ENCODE measurements around the gene PLEKHA6.
"Not testable (repeated sequence)": the region's sequence is repeated elsewhere in the genome, so short reads cannot be mapped to it uniquely, and the experiment has no call there.

Gene PLEKHA6

GRCh38 chr1:204336421-204337035 lies 23.2 kb downstream of the PLEKHA6 start:
- DNase-seq (ENCODE audit: low read depth in 4 of 4, low spot score in 1 of 4) = no peak

- DNase-seq (ENCODE audit: low read depth in 4 of 4, low spot score in 1 of 4) = no peak
Measured at GRCh38 chr1:204335533-204335932, 24.2 kb downstream of the PLEKHA6 start.

GRCh38 chr1:204335085-204335484 lies 24.6 kb downstream of the PLEKHA6 start:
- no peak for DNase-seq (ENCODE audit: low read depth in 4 of 4, low spot score in 1 of 4)

GRCh38 chr1:204334455-204334854 lies 25.3 kb downstream of the PLEKHA6 start:
- no peak for DNase-seq (ENCODE audit: low read depth in 4 of 4, low spot score in 1 of 4)

GRCh38 chr1:204333427-204333826 lies 26.3 kb downstream of the PLEKHA6 start:
- DNase-seq (ENCODE audit: low read depth in 4 of 4, low spot score in 1 of 4) = no peak

- DNase-seq (ENCODE audit: low read depth in 4 of 4, low spot score in 1 of 4) = no peak
Measured at GRCh38 chr1:204331847-204332487, 27.8 kb downstream of the PLEKHA6 start.

GRCh38 chr1:204331275-204331674 lies 28.5 kb downstream of the PLEKHA6 start:
- no peak for DNase-seq (ENCODE audit: low read depth in 4 of 4, low spot score in 1 of 4)

- DNase-seq (ENCODE audit: low read depth in 4 of 4, low spot score in 1 of 4) = not testable (repeated sequence)
Measured at GRCh38 chr1:204327870-204328269, 31.9 kb downstream of the PLEKHA6 start.

GRCh38 chr1:204327359-204327758 lies 32.4 kb downstream of the PLEKHA6 start:
- no peak for DNase-seq (ENCODE audit: low read depth in 4 of 4, low spot score in 1 of 4)

- no peak for DNase-seq (ENCODE audit: low read depth in 4 of 4, low spot score in 1 of 4)
Measured at GRCh38 chr1:204326771-204327300, 32.9 kb downstream of the PLEKHA6 start.

- no peak for DNase-seq (ENCODE audit: low read depth in 4 of 4, low spot score in 1 of 4)
Measured at GRCh38 chr1:204325944-204326343, 33.8 kb downstream of the PLEKHA6 start.

GRCh38 chr1:204323887-204324286 lies 35.8 kb downstream of the PLEKHA6 start:
- peak in 3 of 4 experiments; percentile 10 to 40 (median 10) for DNase-seq (ENCODE audit: low read depth in 4 of 4, low spot score in 1 of 4)

- no peak for DNase-seq (ENCODE audit: low read depth in 4 of 4, low spot score in 1 of 4)
Measured at GRCh38 chr1:204322339-204322868, 37.3 kb downstream of the PLEKHA6 start.

GRCh38 chr1:204321665-204322064 lies 38.1 kb downstream of the PLEKHA6 start:
- no peak for DNase-seq (ENCODE audit: low read depth in 4 of 4, low spot score in 1 of 4)

- no peak for DNase-seq (ENCODE audit: low read depth in 4 of 4, low spot score in 1 of 4)
Measured at GRCh38 chr1:204321051-204321450, 38.7 kb downstream of the PLEKHA6 start.

- peak in 1 of 4 experiments; percentile 2 for DNase-seq (ENCODE audit: low read depth in 4 of 4, low spot score in 1 of 4)
Measured at GRCh38 chr1:204320382-204320804, 39.3 kb downstream of the PLEKHA6 start.

- no peak for DNase-seq (ENCODE audit: low read depth in 4 of 4, low spot score in 1 of 4)
Measured at GRCh38 chr1:204319462-204319861, 40.3 kb downstream of the PLEKHA6 start.

GRCh38 chr1:204319027-204319426 lies 40.7 kb downstream of the PLEKHA6 start:
- DNase-seq (ENCODE audit: low read depth in 4 of 4, low spot score in 1 of 4) = no peak

- no peak for DNase-seq (ENCODE audit: low read depth in 4 of 4, low spot score in 1 of 4)
Measured at GRCh38 chr1:204318324-204318723, 41.4 kb downstream of the PLEKHA6 start.

- DNase-seq (ENCODE audit: low read depth in 4 of 4, low spot score in 1 of 4) = no peak
Measured at GRCh38 chr1:204317170-204317569, 42.6 kb downstream of the PLEKHA6 start.

GRCh38 chr1:204316164-204316563 lies 43.6 kb downstream of the PLEKHA6 start:
- no peak for DNase-seq (ENCODE audit: low read depth in 4 of 4, low spot score in 1 of 4)

- no peak for DNase-seq (ENCODE audit: low read depth in 4 of 4, low spot score in 1 of 4)
Measured at GRCh38 chr1:204314893-204315658, 44.7 kb downstream of the PLEKHA6 start.

Data from stimulated activated CD4-positive, alpha-beta T cell treated with anti-CD3 and anti-CD28 coated beads, Interleukin-1b, Interleukin-23, amount 100 ng/mL, for 24 hours (primary cell).